Measurements from ENCODE around the gene GDF7.

Gene GDF7

DNA sequence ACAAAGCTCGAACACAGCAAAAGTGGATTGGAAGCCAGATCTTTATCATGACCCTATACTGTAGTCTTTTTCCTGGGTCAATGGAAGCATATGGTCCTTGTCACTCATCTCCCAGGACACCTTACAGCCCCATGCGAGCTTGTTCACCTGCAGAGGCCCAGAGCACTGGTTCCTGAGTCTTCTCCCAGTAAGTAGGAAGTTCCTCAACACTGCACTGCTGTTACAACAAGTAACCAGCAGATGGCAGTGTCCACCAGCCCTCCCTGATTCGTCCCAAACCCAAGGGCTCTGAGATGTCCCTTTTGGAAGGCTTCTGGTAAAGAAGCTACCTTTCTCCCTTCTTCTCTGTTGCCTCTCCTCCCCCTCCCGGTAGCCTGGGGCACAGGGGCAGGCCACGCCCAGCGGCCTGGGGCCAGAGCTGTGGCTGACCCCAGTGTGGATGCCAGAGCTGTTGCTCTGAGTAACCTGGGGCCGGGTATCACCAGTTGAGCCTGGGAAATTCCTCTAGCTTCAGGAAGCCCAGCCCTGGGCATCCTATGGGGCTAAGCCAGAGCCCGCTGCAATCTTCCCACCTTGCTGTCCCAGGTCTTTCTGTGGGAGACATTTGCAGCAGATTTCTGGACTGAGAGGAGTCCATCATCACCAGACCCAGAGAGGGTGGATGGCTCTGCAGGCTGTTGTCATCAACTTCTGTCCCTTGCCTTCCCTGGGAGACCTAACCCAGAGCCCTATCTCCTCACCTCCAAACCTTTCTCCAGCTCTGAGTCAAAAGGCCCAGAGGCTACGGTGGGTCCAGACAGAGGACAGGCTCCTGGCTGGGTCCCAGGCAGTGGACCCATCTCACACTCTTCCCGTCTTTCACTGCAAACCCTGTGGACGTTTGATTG lies 5.3 kb upstream of the GDF7 start:
- DNase-seq (ENCODE audit: low spot score), result peak; percentile 69

DNA sequence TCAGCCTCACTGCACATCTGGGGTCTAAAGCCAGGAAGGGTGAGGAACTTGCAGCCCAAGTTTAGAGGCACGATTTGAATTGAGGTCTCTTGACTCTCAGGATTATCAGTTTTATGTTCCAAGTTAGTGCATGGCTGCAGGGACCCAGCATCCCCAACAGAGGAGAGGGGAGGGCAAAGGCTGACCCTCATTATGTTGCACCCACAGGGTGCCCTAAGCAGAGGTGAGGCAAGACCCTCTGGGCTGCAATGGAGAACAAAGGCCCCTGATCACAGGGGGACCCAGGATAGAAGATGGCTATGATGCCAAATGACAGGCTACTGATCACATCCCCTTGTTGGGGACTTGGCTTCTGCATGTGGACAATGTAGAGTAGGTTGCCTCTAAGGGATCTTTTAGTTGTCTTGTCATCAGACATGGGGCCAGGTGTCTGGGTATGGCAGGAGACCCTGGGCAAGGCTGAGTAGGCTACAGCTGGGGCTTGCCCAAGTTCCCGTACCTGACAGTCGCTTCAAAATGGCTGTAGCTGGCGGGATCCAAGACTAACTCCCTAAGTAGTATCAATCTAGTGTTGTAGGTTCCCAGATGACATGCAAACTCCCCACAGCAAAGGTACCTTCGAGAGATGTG lies 4.5 kb upstream of the GDF7 start:
- DNase-seq (ENCODE audit: low spot score), result no peak

DNA sequence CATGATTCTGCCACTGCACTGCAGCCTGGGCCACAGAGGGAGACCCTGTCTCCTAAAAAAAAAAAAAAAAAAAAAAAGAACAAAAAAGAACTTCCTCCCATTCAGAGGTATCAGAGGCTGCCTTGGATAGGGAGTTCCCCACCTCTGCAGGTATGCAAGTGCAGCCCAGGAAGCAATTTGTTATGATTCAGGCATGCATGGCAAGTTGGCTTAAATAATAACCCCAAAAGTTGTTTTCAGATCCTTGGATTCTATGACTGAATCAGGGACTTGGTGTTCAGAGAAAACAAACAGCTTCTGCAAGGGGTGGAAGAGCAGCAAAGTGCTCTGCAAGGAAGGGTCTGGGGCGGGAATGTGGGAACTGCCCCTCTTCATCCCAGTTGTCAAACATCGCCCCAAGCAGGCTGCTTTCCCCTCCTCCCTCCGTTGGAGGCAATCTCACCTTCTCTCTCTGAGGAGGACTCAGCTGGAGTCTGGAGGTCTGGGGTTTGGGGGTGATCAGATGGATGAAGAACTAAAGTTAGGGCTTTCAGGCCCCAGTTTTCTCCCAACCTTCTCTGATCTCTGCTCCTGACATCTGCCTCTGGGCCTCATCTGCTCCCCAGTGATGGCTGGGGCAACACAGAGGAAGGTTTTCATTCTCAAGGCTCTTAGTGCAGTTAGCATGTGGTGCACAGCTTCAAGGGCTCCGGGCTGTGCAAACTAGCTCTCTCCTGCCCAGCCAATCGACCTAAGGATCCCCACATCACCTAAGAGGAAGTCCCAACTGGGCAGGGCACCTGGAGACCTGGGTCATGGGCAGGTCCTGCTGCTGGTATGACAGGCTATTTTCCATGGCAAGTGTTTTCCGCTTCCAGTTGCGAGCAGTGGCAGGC lies 3.5 kb upstream of the GDF7 start:
- no peak for DNase-seq (ENCODE audit: low spot score)

DNA sequence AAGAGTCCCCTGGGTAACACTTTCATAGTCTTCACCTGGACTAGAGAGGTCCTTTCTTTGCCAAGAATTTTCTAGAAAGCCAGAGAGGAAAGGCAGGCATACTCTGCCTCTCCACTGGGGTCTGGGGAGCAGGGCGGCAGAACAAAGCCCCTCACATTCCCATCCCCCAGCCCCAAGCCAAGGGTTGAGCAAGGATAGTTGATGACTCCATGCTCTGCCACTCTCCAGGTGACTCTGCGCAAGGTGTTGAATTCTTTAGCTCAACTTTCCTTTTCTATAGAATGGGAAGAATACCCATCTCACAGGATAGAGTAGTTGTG lies 2.9 kb upstream of the GDF7 start:
- no peak for DNase-seq (ENCODE audit: low spot score)

DNA sequence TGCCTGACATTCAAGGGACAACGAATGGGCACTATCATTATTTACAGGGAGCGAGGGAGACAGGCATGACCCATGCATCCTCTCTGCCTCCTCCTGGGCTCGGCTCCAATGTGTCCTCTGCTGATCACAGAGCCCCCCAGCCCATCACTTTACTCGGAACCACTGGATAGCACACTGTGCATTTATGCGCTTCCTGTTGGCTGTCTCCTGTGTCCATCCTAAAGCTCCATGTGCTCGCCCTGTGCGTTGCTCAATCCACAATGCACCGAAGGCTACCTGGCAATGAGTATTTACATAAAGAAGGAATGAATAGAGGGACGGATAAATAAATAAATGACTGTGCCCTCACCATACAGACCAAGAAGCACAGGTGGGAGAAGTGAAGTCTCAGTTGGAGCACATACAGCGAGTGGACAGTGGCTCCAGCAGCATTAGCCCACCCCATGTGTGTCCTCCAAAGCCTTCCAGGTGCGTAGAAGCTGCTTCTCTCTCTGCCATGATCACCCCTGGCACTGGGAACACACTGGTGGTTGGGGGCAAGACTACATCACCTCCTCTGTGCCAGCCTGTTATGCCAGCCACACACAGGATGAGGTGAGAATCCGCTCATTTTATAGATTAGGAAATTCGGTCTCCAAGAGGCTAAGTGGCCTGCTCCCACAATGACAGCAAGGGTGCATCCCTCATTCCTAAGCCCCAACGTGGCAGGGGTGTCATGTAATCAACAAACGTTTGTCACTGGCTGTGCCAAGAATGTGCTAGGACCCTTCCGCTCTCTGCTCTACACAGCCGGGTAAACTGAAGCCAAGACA lies 2.3 kb upstream of the GDF7 start:
- DNase-seq (ENCODE audit: low spot score), result no peak

DNA sequence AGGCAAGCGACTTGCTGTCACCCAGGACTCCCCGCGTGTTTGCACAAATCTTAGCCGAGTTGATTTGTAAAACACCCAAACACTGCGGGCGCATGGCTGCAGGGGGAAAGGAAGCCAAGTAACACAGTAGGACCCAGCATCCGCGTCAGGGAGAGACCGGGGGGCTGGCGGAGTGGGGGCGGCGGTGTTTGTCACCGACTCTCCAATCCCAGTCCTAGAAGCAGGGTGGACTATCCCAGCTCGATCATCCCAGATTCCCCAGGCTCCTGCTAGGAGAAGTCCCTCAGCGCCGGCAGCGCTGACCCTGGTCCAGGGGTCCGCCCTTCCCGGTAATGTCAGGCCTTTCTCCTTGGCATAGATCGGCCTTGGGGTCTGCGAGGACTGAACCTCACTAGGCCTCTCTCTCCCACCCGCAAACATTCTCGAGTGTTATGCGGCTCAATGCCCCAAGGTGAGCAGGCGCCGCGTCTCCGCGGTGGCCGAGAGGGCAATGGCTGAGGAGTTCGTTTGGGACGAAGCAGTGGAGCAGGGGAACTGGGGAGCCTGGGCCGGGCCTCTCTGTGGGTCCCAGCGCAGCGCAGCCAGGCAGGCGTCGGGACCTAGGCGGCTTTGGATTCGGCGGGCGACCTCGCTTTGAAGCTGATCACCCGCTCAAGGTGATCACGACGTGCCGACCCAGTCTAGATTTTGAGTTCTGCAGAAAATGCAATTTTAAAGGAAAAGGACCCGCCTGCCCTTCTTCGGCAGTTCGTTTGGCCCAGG lies 1.5 kb upstream of the GDF7 start:
- no peak for DNase-seq (ENCODE audit: low spot score)

DNA sequence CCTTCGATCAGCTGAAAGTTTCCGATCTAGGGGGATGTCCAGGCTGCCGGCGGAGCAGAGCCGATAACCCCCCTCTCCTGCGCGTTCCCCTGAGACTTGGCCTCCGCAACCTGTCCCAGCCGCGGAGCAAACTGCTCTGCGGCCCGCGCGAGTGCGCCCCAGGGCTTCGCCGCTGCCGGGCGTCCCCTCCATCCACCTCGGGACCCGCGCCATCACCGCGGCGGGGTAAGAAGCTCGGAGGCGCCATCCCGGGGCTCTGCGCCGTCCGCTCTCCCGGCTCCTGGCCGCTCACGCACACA lies 990 bp upstream of the GDF7 start:
- DNase-seq (ENCODE audit: low spot score), result no peak

DNA sequence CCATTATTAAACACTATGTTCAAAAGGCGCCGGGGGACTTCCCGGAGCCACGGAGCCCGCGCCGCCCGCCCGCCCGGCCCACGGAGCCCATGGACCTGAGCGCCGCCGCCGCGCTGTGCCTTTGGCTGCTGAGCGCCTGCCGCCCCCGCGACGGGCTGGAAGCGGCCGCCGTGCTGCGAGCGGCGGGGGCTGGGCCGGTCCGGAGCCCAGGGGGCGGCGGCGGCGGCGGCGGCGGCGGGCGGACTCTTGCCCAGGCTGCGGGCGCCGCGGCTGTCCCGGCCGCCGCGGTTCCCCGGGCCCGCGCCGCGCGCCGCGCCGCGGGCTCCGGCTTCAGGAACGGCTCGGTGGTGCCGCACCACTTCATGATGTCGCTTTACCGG lies 197 bp downstream of the GDF7 start:
- DNase-seq (ENCODE audit: low spot score), result no peak

DNA sequence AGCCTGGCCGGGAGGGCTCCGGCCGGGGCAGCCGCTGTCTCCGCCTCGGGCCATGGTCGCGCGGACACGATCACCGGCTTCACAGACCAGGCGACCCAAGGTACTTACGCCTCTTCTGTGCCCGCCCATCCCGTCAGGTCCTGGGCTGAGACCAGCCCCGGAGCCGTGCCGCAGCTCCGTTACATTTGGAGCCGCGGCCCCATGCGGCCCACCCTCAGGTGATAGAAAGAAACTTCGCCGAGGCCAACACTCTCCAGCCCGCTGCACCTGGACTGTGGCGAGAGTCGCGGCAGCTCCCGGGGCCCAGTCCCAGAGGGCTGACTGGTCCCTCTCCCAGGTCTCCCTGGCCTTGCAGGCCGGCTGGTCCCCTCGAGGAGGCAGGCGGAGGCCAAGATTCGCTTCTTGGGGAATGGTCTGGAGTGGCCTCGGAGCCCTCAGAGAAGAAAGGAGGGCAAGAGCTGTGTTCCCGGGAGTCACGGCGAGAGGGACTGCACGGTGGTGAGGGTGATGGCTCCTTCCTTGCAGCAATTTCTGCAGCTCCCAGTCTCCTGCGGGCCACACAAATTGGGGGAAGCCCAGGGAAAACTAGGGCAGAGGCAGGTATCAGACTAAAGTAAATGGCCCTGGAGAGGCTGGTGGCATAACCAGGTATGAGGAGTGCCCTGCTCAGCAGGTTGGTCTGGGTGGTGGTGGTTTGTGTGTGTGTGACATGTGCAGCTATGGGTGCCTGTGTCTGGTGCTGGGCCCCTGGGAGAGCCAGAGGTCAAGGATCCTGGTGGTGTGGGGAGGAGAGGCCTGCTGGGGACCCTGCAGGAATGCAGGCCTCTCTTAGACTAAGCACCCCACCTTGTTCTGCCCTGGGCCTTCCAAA lies 822 bp downstream of the GDF7 start:
- no peak for DNase-seq (ENCODE audit: low spot score)

DNA sequence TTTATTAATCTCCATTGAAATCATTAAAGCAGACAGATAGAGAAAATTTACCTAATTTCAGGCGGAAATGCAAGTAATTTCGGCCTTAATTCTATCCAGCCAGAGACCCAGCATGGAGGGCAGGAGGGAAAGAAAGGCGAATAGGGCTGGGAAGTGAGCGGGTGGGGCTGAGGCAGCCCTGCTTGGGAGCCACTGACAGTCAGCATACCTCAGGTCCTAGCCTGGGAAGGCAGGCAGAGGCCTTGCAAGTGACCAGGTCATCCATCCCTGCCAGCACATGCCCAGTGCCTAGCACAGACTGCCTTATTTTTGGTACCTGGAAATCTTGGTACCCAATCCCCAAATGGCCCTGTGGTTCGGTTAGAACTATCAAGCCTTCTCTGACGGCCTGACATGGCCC lies 1.5 kb downstream of the GDF7 start:
- no peak for DNase-seq (ENCODE audit: low spot score)

DNA sequence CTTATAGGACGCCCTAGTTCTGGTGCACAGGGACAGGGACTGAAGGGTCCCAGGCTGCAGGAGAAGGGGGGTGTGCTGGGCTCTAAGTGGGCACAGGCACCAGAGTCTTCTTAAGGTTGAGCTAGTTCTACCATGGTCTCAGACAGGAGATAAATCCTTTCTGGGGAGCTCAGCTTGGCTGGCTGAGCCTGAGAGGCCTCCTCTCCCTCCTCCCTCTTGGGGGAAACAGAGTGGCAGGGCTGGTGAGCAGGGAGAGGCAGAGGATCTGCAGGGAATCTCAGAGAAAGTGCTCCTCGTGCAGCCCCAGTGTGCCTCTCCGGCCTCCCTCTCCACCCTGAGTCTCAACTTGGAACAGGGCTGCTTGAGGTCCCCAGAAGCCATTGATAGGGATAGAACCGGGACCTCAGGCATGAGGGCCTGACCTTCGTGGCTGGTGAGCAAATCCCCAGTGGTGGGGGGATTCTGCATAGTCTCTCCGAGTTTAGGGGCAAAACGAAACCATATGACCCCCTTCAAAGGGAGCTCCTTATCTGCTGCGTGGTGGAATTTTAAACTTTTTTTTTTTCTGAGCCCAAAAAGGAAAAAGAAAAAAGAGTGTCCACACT lies 2.0 kb downstream of the GDF7 start:
- no peak for DNase-seq (ENCODE audit: low spot score)

DNA sequence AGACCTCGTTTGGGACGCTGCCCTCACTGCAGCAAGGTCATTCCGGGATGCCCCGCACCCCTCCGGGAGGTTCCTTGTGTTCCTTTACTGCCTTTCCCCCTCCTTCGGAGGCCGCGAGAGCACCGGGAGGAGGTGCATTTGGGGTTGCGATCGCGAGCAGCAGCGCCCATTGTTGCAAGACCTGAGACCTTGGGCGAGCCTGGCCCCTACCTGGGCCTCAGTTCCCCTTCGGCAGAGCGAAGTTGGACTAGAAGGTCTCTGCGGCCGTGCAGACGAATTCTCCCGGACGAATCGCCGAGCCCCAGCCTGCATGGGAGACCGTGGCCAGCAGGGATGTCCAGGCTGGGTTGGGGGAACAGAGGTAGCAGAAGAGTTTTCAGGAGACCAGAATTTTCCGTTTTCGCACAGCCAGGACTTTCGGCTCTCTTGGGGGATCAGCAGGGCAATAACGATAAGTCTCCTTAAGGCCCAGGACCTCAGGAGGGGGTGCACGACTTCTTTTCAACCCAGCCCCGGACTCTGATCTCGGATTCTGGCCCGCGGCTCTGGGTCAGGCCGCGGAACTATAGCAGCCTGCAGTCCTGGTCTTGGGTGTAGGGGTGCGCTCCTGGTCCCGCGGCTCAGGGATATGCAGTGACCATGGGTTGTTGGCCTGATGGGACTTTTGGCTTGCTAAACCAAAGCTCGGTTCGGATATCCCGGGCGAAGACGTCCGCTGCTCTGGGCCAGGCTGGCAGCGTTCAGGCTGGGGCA lies 2.8 kb downstream of the GDF7 start:
- no peak for DNase-seq (ENCODE audit: low spot score)

DNA sequence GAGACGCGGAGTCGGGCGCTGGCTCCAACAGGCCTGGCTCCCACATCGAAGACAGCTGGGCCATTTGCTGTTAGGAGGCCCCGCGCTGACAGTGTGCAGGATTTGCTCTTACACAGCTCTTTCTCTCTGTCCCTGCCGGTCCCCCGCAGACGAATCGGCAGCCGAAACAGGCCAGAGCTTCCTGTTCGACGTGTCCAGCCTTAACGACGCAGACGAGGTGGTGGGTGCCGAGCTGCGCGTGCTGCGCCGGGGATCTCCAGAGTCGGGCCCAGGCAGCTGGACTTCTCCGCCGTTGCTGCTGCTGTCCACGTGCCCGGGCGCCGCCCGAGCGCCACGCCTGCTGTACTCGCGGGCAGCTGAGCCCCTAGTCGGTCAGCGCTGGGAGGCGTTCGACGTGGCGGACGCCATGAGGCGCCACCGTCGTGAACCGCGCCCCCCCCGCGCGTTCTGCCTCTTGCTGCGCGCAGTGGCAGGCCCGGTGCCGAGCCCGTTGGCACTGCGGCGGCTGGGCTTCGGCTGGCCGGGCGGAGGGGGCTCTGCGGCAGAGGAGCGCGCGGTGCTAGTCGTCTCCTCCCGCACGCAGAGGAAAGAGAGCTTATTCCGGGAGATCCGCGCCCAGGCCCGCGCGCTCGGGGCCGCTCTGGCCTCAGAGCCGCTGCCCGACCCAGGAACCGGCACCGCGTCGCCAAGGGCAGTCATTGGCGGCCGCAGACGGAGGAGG lies 3.5 kb downstream of the GDF7 start:
- DNase-seq (ENCODE audit: low spot score), result no peak

DNA sequence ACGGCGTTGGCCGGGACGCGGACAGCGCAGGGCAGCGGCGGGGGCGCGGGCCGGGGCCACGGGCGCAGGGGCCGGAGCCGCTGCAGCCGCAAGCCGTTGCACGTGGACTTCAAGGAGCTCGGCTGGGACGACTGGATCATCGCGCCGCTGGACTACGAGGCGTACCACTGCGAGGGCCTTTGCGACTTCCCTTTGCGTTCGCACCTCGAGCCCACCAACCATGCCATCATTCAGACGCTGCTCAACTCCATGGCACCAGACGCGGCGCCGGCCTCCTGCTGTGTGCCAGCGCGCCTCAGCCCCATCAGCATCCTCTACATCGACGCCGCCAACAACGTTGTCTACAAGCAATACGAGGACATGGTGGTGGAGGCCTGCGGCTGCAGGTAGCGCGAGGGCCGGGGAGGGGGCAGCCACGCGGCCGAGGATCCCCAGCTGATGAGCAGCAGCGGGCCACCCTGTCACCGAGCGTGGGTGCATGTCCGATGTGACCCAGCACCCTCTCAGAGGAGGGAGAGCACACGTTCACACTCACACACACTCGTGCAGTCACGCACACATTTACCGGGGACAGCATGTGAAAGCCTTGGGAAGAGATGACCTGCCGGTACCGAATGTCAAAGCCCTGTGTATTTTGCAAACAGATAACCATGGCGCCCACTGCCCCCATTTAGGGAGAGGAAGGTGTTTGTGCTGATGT lies 4.2 kb downstream of the GDF7 start:
- DNase-seq (ENCODE audit: low spot score), result no peak

DNA sequence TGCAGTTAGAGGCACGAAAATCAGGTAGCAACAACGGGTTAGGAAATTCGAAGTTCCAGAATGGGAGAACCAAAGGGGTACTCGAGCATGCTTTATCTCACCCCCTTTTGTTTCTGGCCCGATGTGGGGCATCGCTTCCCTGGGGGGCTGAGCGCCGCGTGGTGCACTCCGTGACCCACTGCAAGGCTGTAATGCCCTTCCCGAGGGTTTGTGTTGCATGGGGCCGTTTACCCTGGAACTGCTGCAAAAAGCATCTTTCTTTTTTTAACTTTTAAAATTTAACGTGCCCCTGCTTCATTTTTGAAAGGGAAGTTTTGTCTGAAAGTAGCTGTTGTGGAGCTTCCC lies 4.8 kb downstream of the GDF7 start:
- DNase-seq (ENCODE audit: low spot score), result no peak

DNA sequence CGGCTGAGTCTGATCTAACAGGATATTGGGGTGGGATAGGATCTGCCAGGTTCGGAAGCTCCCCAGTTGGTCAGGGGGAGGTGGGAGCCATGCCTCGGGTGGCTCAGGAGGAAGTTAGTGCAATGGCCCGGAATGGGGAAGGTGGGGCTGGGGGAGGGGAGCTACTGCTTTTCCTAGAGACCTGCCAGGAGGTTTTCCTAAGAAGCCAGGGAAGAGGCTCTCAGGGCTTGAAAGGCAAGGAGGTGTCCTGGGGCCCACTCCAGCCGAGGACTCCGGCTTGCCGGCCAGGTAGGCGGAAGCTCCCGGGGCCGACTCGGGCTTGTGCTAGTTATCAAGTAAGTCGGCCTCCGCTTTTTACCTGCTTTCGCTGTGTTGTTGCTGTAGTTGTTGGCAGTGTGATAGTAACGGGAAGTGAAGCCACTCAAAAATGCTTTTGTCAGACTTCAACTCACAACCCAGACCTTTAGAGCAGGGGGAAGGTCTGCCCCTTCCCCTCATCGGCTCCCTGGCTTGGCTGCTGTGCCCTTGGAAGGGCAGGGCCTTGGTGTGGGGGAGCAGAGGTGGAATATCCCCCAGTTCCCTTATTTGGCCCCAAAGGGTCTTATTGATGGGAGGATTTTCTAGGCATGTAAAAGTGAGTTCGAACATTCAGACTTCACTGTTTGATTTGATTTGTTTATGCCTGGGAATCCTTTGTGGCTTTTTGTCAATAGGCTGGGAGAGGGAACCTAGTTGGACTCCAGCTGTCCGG lies 5.4 kb downstream of the GDF7 start:
- no peak for DNase-seq (ENCODE audit: low spot score)

DNA sequence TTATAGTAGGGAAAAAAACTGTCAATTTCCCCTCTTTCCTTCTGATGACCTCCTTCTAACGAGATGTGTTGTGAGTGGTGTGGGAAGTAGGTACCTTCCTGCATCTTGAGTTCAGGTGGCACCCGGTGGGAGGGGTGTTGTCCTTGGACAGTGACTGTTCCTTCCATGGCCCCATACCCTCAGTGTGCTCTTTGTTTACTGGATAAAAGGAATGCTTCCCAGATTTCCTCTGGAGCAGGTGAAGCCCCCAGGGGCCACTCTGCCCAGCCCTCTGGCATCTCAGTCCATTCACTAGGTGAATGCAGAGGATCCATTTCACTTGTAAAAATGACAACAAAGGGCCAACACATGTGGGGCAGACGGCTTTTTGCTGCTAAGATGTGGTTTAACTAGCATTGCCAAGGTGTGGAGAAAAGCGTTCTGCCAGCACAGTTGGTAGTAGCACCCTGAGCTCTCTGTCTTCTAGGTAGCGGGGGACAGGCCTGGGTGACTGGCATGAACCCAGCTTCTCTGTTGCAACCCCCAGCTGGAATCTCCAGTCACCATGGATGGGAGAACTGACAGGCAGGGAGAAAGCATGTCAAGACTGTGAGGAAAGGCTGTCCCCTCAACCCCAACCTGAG lies 6.9 kb downstream of the GDF7 start:
- no peak for DNase-seq (ENCODE audit: low spot score)
